Thymus (tissue), 11 donors: ENCODE measurements around the gene POLDIP2. TPM values are rescaled to one million over a fixed set of nuclear protein-coding genes. Genes with fewer than 3 reads are reported as not detected.

Source experiments
- DNase-seq, 9 donors: peaks; one replicate each; pipeline ENCODE4 v3.0.0-alpha.2; 2013; ENCODE audit warnings: low spot score in 9 of 9, low read depth in 6 of 9, missing footprints in 1 of 9
- H3K27ac ChIP-seq, 2 donors: one replicate each; pipeline ENCODE4 v1.5.1; 2013; ENCODE audit warnings: control low read depth in 1 of 2, low read depth in 1 of 2, low read length in 1 of 2, mild to moderate bottlenecking in 1 of 2, moderate library complexity in 1 of 2
- H3K27me3 ChIP-seq, 2 donors: one replicate each; pipeline ENCODE4 v1.5.1; 2013; ENCODE audit warnings: low read length in 1 of 2; ENCODE audit not compliant: control insufficient read depth in 2 of 2, insufficient read depth in 1 of 2
- H3K36me3 ChIP-seq, 2 donors: one replicate each; pipeline ENCODE4 v1.5.1; 2013; ENCODE audit warnings: low read length in 1 of 2, mild to moderate bottlenecking in 1 of 2, moderate library complexity in 1 of 2; ENCODE audit not compliant: control insufficient read depth in 2 of 2, insufficient read depth in 2 of 2
- H3K4me1 ChIP-seq, 2 donors: one replicate each; pipeline ENCODE4 v1.5.1; 2013; ENCODE audit warnings: low read length in 2 of 2; ENCODE audit not compliant: control insufficient read depth in 2 of 2, insufficient read depth in 2 of 2
- H3K4me3 ChIP-seq, 2 donors: one replicate each; pipeline ENCODE4 v1.5.1; 2013; ENCODE audit warnings: low read length in 2 of 2, control low read depth in 1 of 2, mild to moderate bottlenecking in 1 of 2
- H3K9me3 ChIP-seq, 2 donors: one replicate each; pipeline ENCODE4 v1.5.1; 2013; ENCODE audit warnings: low read length in 1 of 2, mild to moderate bottlenecking in 1 of 2; ENCODE audit not compliant: control insufficient read depth in 2 of 2, insufficient read depth in 1 of 2
- WGBS: extraction: QIAGEN DNeasy Blood & Tissue Kit; methylation state at CpG from one replicate; pipeline ENCODE4 v1.1.7; 2013; 5-methylcytosine and 5-hydroxymethylcytosine counted together
- polyA plus RNA-seq: library from polyadenylated mRNA; stranded (reverse); fragments of 200-250 nt; gene quantifications from one replicate; pipeline ENCODE4 v1.2.3, GENCODE V29; 2013
- total RNA-seq: library from RNA; stranded (reverse); fragments of 120-200 nt; gene quantifications from one replicate; pipeline ENCODE4 v1.2.4, GENCODE V29; 2013
- donor health status: healthy.

POLDIP2 gene
- total and polyA plus RNA-seq, 2 donors, result 37.6 to 52.5 TPM

GRCh38 chr17:28370035-28370743, 12.9 kb upstream of the POLDIP2 start, which contains the start of gene VTN:
Gene VTN (minus strand): TSS chr17:28370307. CDS start chr17:28370203, 104 bp downstream.
- no peak for DNase-seq
- WGBS, result 63% methylated on average over 8 of the region's 8 CpGs
- H3K4me3 ChIP-seq, result peak within 1 kb of the TSS; percentile 44 to 68
- no peak within 1 kb of the TSS for H3K27ac ChIP-seq
- H3K27me3 ChIP-seq, result peaks cover 8 to 50% of the 10 kb centered on the region in 2 donors
- H3K9me3 ChIP-seq, result peaks cover 0 to 1% of the 10 kb centered on the region in 2 donors
- H3K36me3 ChIP-seq, result peaks cover 0 to 1% of the 10 kb centered on the region in 2 donors
- peaks cover 10 to 14% of the 10 kb centered on the region in 2 donors for H3K4me1 ChIP-seq

GRCh38 chr17:28369684-28370034, 12.3 kb upstream of the POLDIP2 start:
- DNase-seq, result no peak
- peaks cover 0 to 7% of the 10 kb centered on the region in 2 donors for H3K36me3 ChIP-seq
- H3K9me3 ChIP-seq, result peaks cover 0 to 1% of the 10 kb centered on the region in 2 donors
- no peak overlapping the region for H3K4me3 ChIP-seq
- WGBS, result 92% methylated on average over 10 of the region's 10 CpGs
- peaks cover 10 to 14% of the 10 kb centered on the region in 2 donors for H3K4me1 ChIP-seq
- peaks cover 8 to 45% of the 10 kb centered on the region in 2 donors for H3K27me3 ChIP-seq
- no peak overlapping the region for H3K27ac ChIP-seq

GRCh38 chr17:28368915-28369683, 11.8 kb upstream of the POLDIP2 start:
- peaks cover 0 to 1% of the 10 kb centered on the region in 2 donors for H3K9me3 ChIP-seq
- WGBS, result 97% methylated on average over 23 of the region's 23 CpGs
- peaks cover 8 to 40% of the 10 kb centered on the region in 2 donors for H3K27me3 ChIP-seq
- peaks cover 10 to 14% of the 10 kb centered on the region in 2 donors for H3K4me1 ChIP-seq
- no peak overlapping the region for H3K4me3 ChIP-seq
- DNase-seq, result no peak
- H3K36me3 ChIP-seq, result peaks cover 0 to 12% of the 10 kb centered on the region in 2 donors
- no peak overlapping the region for H3K27ac ChIP-seq

GRCh38 chr17:28368306-28368831, 11.0 kb upstream of the POLDIP2 start:
- no peak overlapping the region for H3K27ac ChIP-seq
- peaks cover 5 to 19% of the 10 kb centered on the region in 2 donors for H3K36me3 ChIP-seq
- 94% methylated on average over 5 of the region's 5 CpGs for WGBS
- no peak overlapping the region for H3K4me3 ChIP-seq
- H3K9me3 ChIP-seq, result peaks cover 0 to 1% of the 10 kb centered on the region in 2 donors
- no peak for DNase-seq
- H3K27me3 ChIP-seq, result peaks cover 6 to 33% of the 10 kb centered on the region in 2 donors
- peaks cover 10 to 14% of the 10 kb centered on the region in 2 donors for H3K4me1 ChIP-seq

GRCh38 chr17:28367641-28368305, 10.4 kb upstream of the POLDIP2 start:
- Histone ChIP-seq H3K36me3 (peaks cover 11 to 24% of the 10 kb centered on the region in 2 donors), H3K4me1 (peaks cover 9 to 11% of the 10 kb centered on the region in 2 donors), H3K4me3 (no peak overlapping the region), H3K9me3 (peaks cover 0 to 1% of the 10 kb centered on the region in 2 donors), H3K27me3 (peaks cover 3 to 27% of the 10 kb centered on the region in 2 donors), H3K27ac (no peak overlapping the region)
- 97% methylated on average over 21 of the region's 21 CpGs for WGBS
- no peak for DNase-seq

- Histone ChIP-seq H3K4me1 (peaks cover under 1% of the 10 kb centered on the region in 2 donors), H3K9me3 (no peaks in the 10 kb centered on the region), H3K27me3 (peaks cover 0 to 16% of the 10 kb centered on the region in 2 donors), H3K4me3 (no peak overlapping the region), H3K27ac (no peak overlapping the region), H3K36me3 (peaks cover 19 to 28% of the 10 kb centered on the region in 2 donors)
- WGBS, result 95% methylated on average over 1 of the region's 1 CpG
- no peak for DNase-seq
These were observed 9.3 kb upstream of the POLDIP2 start for GRCh38 chr17:28366605-28367004.

GRCh38 chr17:28365487-28365886, 8.2 kb upstream of the POLDIP2 start:
- H3K36me3 ChIP-seq, result peaks cover 31 to 40% of the 10 kb centered on the region in 2 donors
- H3K27me3 ChIP-seq, result peaks cover 0 to 7% of the 10 kb centered on the region in 2 donors
- H3K4me3 ChIP-seq, result no peak overlapping the region
- DNase-seq, result no peak
- no peaks in the 10 kb centered on the region for H3K4me1 ChIP-seq
- H3K27ac ChIP-seq, result no peak overlapping the region
- WGBS, result 94% methylated on average over 3 of the region's 3 CpGs
- no peaks in the 10 kb centered on the region for H3K9me3 ChIP-seq

GRCh38 chr17:28364665-28365363, 7.5 kb upstream of the POLDIP2 start, which contains the start of gene SEBOX:
Gene SEBOX (minus strand): TSS chr17:28365199. CDS start chr17:28365151, 48 bp downstream.
- Histone ChIP-seq H3K4me1 (no peaks in the 10 kb centered on the region), H3K27ac (no peak within 1 kb of the TSS), H3K4me3 (no peak within 1 kb of the TSS), H3K36me3 (peaks cover 37 to 46% of the 10 kb centered on the region in 2 donors), H3K27me3 (peaks cover 0 to under 1% of the 10 kb centered on the region in 2 donors), H3K9me3 (no peaks in the 10 kb centered on the region)
- WGBS, result 98% methylated on average over 13 of the region's 13 CpGs
- no peak for DNase-seq
